ENCODE data around the gene YAF2.

DNA sequence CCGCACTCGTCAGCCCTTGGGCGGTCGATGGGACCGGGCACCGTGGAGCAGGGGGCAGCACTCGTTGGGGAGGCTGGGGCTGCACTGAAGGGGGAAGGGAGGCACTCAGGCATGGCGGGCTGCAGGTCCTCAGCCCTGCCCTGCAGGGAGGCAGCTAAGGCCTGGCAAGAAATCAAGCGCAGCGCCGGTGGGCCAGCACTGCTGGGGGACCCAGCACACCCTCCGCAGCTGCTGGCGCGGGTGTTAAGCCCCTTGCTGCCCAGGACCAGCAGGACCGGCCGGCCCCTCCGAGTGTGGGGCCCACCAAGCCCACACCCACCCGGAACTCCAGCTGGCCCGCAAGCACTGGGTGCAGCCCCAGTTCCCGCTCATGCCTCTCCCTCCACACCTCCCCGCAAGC is 35.7 kb upstream of the YAF2 start:
- TF ChIP-seq, protein P1, sequence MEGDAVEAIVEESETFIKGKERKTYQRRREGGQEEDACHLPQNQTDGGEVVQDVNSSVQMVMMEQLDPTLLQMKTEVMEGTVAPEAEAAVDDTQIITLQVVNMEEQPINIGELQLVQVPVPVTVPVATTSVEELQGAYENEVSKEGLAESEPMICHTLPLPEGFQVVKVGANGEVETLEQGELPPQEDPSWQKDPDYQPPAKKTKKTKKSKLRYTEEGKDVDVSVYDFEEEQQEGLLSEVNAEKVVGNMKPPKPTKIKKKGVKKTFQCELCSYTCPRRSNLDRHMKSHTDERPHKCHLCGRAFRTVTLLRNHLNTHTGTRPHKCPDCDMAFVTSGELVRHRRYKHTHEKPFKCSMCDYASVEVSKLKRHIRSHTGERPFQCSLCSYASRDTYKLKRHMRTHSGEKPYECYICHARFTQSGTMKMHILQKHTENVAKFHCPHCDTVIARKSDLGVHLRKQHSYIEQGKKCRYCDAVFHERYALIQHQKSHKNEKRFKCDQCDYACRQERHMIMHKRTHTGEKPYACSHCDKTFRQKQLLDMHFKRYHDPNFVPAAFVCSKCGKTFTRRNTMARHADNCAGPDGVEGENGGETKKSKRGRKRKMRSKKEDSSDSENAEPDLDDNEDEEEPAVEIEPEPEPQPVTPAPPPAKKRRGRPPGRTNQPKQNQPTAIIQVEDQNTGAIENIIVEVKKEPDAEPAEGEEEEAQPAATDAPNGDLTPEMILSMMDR (IDR thresholded peaks at IDR 0.05; ENCODE audit: insufficient read depth, low read length), result no peak
- TF ChIP-seq SPI1 (IDR thresholded peaks at IDR 0.05; ENCODE audit: borderline replicate concordance, low read depth) (no peak), GABPA (IDR thresholded peaks at IDR 0.05; ENCODE audit: low read depth) (no peak)
- TF ChIP-seq, protein P2, sequence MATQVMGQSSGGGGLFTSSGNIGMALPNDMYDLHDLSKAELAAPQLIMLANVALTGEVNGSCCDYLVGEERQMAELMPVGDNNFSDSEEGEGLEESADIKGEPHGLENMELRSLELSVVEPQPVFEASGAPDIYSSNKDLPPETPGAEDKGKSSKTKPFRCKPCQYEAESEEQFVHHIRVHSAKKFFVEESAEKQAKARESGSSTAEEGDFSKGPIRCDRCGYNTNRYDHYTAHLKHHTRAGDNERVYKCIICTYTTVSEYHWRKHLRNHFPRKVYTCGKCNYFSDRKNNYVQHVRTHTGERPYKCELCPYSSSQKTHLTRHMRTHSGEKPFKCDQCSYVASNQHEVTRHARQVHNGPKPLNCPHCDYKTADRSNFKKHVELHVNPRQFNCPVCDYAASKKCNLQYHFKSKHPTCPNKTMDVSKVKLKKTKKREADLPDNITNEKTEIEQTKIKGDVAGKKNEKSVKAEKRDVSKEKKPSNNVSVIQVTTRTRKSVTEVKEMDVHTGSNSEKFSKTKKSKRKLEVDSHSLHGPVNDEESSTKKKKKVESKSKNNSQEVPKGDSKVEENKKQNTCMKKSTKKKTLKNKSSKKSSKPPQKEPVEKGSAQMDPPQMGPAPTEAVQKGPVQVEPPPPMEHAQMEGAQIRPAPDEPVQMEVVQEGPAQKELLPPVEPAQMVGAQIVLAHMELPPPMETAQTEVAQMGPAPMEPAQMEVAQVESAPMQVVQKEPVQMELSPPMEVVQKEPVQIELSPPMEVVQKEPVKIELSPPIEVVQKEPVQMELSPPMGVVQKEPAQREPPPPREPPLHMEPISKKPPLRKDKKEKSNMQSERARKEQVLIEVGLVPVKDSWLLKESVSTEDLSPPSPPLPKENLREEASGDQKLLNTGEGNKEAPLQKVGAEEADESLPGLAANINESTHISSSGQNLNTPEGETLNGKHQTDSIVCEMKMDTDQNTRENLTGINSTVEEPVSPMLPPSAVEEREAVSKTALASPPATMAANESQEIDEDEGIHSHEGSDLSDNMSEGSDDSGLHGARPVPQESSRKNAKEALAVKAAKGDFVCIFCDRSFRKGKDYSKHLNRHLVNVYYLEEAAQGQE (IDR thresholded peaks at IDR 0.05; ENCODE audit: insufficient replicate concordance, low read depth), result no peak

Measured in HL-60 (cell line).